Stimulated activated CD4-positive, alpha-beta T cell treated with anti-CD3 and anti-CD28 coated beads, Interleukin-1b, Interleukin-23, amount 100 ng/mL, for 1 hour (primary cell): ENCODE measurements around the gene GPR26.

Experiments
- DNase-seq, 2 donors: peaks; one replicate each; pipeline ENCODE4 v3.0.0-alpha.2; 2020; ENCODE audit warnings: low read depth in 2 of 2

Gene GPR26

GRCh38 chr10:123666318-123667236 is at the start of gene GPR26:
Gene GPR26, plus strand, starts transcription at chr10:123666355. Its CDS starts 53 bp downstream, at chr10:123666408.
- DNase-seq: no peak

GRCh38 chr10:123618224-123618623 is 47.9 kb upstream of the GPR26 start:
- DNase-seq: no peak

- no peak for DNase-seq
Observed at GRCh38 chr10:123619067-123619855, 46.9 kb upstream of the GPR26 start.

GRCh38 chr10:123620621-123621020 is 45.5 kb upstream of the GPR26 start:
- DNase-seq: no peak

GRCh38 chr10:123621492-123621891 is 44.7 kb upstream of the GPR26 start:
- no peak for DNase-seq

GRCh38 chr10:123621916-123622315 is 44.2 kb upstream of the GPR26 start:
- no peak for DNase-seq

GRCh38 chr10:123622381-123622780 is 43.8 kb upstream of the GPR26 start:
- no peak for DNase-seq

GRCh38 chr10:123624086-123624485 is 42.1 kb upstream of the GPR26 start:
- no peak for DNase-seq

GRCh38 chr10:123633106-123633505 is 33.0 kb upstream of the GPR26 start:
- no peak for DNase-seq

GRCh38 chr10:123633636-123634035 is 32.5 kb upstream of the GPR26 start:
- no peak for DNase-seq

GRCh38 chr10:123634221-123634620 is 31.9 kb upstream of the GPR26 start:
- no peak for DNase-seq

- DNase-seq: no peak
Observed at GRCh38 chr10:123635131-123635530, 31.0 kb upstream of the GPR26 start.

- no peak for DNase-seq
Observed at GRCh38 chr10:123635745-123636144, 30.4 kb upstream of the GPR26 start.

- no peak for DNase-seq
Observed at GRCh38 chr10:123636598-123637325, 29.4 kb upstream of the GPR26 start.

GRCh38 chr10:123637326-123637880 is 28.8 kb upstream of the GPR26 start:
- no peak for DNase-seq

- no peak for DNase-seq
Observed at GRCh38 chr10:123639131-123639530, 27.0 kb upstream of the GPR26 start.

GRCh38 chr10:123640016-123640535 is 26.1 kb upstream of the GPR26 start:
- DNase-seq: no peak

GRCh38 chr10:123642293-123642692 is 23.9 kb upstream of the GPR26 start:
- no peak for DNase-seq

GRCh38 chr10:123642697-123643096 is 23.5 kb upstream of the GPR26 start:
- DNase-seq: no peak

GRCh38 chr10:123643315-123643714 is 22.8 kb upstream of the GPR26 start:
- no peak for DNase-seq

GRCh38 chr10:123645016-123645415 is 21.1 kb upstream of the GPR26 start:
- no peak for DNase-seq

- DNase-seq: no peak
Observed at GRCh38 chr10:123645615-123646014, 20.5 kb upstream of the GPR26 start.
